ENCODE results near the gene BRD2.

- no peak for TF ChIP-seq CTCF (IDR thresholded peaks at IDR 0.05; ENCODE audit: insufficient read depth, low read length)
- no peak for TF ChIP-seq GABPA (IDR thresholded peaks at IDR 0.05; ENCODE audit: low read depth)
Measured at GRCh38 chr6:33004940-33005339, 36.5 kb downstream of the BRD2 start.

Measured in HL-60 (cell line).